HG03565 (cell line): ENCODE results near the gene TMEM132D.

Source experiments
- ATAC-seq: cut with Tn5 transposase; IDR thresholded peaks from one replicate; pipeline ENCODE4 v1.9.1; 2021; ENCODE audit warnings: mild to moderate bottlenecking, moderate library complexity; ENCODE audit not compliant: unreplicated experiment

Gene TMEM132D

GRCh38 chr12:129373746-129374145 is 530.1 kb downstream of the TMEM132D start:
- ATAC-seq: no peak

- ATAC-seq: no peak
These were observed 530.9 kb downstream of the TMEM132D start for GRCh38 chr12:129372876-129373275.

DNA sequence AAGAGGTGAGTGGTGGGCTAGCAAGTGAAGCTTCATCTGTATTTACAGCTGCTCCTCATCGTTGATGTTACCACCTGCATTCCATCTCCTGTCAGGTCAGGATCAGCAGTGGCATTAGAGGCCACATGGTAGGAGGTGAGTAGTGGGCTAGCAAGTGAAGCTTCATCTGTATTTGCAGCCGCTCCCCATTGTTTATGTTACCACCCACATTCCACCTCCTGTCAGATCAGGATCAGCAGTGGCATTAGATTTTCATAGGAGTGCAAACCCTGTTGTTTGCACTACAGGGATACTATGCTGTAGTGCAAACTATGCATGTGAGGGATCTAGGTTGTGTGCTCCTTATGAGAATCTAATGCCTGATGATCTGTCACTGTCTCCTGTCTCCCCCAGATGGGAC is 531.5 kb downstream of the TMEM132D start:
- ATAC-seq: no peak

DNA sequence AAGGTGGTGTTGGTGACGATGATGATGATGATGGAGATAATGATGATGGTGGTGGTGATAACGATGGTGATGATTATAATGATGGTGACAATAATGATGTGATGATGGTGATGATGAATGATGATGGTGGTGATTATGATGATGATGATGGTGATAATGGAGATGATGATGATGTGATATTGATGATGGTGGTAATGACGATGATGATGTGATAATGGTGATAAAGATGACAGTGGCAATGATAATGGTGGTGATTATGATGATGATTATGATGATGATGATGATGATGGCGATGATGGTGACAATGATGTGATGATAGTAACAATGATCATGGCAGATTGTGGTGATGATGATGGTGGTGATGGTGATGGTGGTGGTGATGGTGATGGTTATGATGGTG is 532.6 kb downstream of the TMEM132D start:
- ATAC-seq: no peak

- ATAC-seq: no peak
These were observed 537.2 kb downstream of the TMEM132D start for GRCh38 chr12:129366656-129367055.

DNA sequence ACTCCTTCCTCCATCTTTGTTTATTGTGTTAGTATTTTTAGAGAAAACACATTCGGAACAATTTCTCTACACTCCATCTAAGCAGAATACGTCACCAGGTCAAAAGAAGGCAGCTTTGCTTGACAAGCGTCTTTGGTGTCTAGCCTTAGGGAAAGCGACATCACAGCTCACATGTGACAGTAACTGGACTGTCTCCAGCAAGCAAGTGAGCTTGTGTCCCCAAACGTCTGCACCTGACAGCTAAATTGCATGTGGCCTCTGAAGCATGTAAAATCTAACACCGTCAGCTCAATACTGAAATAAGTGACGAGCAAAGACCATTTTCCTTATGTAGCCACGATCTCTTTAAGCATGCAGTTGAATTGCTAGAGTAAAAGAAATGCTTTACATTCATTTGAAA is 540.8 kb downstream of the TMEM132D start:
- no peak for ATAC-seq

GRCh38 chr12:129357233-129357632 is 546.6 kb downstream of the TMEM132D start:
- ATAC-seq: no peak

DNA sequence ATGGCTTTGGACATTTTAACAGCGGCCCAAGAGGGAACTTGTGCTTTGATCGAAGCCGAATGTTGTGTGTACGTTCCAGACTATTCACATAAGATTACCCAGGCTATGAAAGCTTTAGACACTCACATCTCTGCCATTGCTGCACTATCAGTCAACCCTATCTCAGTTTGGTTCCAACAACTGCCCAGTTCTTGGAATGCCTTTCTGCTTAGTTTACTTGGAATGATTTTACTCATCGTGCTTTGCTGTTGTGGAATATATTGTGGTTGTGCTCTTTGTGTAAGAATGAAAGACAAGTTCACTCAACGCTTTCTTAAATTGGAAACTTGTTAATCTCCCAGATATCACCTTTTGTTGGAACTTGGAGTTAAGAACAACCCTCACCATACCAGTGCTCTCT is 552.3 kb downstream of the TMEM132D start:
- no peak for ATAC-seq

DNA sequence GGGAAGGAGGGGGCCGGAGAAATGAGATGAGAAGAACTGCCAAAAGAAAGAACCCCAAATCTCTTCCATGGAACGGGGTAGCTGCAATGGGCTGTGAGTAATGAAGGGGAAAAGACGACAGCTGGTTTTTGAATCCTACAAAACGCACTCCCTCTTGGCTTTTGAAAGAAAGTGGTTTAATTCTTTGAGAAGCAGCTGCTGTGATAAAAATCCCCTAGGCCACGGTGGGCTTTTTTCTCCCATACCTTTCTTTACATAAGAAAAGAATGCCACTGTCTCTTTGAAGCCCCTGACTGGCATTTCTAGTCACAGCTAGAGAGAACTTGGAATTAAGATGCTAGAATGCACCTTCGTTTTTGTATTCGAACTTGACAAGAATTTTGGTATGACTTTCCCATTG is 564.5 kb downstream of the TMEM132D start:
- ATAC-seq: no peak

- ATAC-seq: no peak
These were observed 566.4 kb downstream of the TMEM132D start for GRCh38 chr12:129337413-129337812.

DNA sequence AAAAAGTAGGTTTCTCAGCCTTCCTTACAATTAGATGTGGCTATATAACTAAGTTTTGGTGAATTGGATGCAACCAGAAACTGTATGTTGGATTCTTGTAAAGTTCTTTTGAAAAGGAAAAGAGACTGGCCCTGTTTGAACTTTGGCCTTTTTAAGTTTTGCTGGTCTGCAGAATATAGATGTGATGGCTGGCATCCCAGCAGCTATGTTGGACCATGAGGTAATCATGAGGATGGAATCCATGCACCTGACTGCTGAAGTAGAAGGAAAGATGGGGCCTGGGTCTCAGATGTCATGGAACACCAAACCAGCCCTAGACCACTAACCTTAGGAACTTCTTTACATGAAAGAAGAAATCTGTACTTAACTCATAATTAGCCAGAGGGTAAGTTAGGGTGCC is 568.1 kb downstream of the TMEM132D start:
- no peak for ATAC-seq

DNA sequence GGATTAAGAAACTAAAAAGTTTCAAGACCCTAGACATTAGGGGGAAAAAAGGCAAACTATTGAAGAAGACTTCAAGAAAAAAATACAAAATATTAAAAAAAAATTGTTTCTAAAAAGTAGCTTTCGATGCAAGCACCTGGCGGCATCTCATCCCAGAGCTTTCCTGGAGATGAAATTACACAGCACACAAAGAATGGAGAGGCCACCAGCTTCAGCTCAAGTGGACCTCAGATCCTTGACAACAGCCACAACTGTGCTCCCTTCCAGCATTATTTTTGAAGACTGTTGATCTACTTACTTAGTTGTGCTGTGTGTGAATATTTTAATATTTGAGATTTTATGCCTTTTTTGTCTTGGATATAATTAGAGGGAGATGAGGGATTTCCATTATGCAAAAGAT is 571.5 kb downstream of the TMEM132D start:
- no peak for ATAC-seq

GRCh38 chr12:129331356-129332085 is 572.3 kb downstream of the TMEM132D start:
- ATAC-seq: no peak

DNA sequence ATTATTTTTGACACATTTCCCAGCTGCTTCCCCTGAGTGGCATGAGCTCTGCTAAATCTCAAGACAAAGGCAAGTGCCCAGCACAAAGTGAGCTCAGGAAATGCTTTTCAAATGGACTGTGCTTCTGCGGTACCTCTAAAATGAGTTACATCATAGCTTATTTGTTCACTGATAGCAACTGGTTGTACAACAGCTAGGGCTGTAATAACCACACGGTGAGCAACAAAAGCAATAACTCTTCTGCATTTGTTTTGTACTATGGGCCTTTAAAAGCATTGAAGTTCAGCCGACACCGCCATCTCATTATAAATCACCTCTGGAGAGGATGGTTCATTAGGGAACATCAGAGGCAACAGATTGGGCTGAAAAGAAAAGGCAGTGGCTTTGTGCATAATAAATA is 575.6 kb downstream of the TMEM132D start:
- ATAC-seq: no peak

- no peak for ATAC-seq
These were observed 578.3 kb downstream of the TMEM132D start for GRCh38 chr12:129325566-129325965.

GRCh38 chr12:129312048-129312447 is 591.8 kb downstream of the TMEM132D start:
- ATAC-seq: no peak

DNA sequence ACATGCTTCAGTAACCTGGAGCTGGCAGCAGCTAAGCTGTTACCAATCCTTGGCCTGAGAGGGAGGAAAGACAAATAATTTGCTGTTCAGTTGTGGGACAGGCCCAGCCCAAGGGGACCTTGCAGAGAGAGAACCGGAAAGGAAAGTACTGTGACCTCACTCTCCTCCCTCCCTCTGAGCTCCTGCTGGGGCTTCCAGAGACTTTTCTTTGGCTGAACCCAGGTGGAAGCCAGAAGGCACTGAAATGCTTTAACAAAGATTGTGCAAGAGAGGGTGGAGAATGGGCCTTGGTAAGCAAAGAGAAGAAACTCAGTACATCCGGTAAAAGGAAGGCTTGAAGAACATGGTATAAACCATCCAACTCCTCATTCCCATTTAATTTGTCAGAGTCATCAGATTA is 593.5 kb downstream of the TMEM132D start:
- ATAC-seq: no peak

DNA sequence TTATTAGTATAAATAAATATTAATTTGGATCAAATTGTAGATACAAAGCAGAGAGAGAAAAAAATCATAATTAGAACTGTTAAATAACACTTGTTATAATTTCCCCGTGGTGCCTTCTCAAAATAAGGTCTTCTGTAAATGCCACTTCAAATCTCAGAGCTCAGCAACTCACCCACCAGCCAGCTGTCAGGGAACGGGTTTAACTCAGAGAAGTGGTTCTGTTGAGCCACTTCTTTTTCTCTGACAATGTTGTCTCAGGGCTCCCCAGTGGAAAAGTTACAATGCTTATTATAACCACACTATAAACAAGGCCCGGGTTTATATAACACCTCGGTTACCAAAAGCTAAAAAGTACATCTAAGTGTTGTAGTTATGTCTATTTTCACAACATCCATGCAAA is 598.0 kb downstream of the TMEM132D start:
- ATAC-seq: no peak

DNA sequence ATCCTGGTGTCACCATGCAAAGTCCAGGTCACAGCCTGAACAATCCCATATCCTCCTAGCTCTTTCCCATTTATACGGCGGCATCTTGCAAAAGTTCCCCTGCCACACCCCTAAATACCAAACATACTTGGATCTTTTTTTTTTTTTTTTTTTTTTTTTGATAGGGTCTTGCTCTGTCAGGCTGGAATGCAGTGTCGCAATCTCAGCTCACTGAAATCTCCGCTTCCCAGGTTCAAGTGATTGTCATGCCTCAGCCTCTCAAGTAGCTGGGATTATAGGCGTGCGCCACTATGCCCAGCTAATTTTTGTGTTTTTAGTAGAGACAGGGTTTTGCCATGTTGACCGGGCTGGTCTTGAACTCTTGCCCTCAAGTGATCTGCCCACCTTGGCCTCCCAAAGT is 599.3 kb downstream of the TMEM132D start:
- no peak for ATAC-seq

GRCh38 chr12:129300011-129300410 is 603.8 kb downstream of the TMEM132D start:
- no peak for ATAC-seq

GRCh38 chr12:129298921-129299320 is 604.9 kb downstream of the TMEM132D start:
- ATAC-seq: no peak

DNA sequence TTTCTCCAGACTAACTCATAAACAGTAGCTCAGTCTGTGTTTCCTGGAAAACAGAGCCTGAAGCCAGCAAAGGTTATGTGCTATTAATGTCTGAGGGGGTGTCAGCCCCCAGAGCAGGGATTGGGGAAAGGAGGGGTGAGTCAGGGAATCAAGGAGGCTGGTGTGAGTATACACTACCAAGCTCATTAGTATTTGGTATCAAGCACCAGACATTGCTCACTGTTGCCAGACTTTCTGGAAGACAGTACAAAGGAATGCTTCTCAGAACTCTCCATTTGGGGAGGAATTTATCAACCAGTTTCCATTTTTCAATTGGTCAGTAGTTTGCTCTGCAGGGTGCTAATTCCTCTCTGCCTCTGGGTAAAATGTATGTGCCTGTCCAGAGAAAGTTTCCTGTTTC is 607.2 kb downstream of the TMEM132D start:
- no peak for ATAC-seq

DNA sequence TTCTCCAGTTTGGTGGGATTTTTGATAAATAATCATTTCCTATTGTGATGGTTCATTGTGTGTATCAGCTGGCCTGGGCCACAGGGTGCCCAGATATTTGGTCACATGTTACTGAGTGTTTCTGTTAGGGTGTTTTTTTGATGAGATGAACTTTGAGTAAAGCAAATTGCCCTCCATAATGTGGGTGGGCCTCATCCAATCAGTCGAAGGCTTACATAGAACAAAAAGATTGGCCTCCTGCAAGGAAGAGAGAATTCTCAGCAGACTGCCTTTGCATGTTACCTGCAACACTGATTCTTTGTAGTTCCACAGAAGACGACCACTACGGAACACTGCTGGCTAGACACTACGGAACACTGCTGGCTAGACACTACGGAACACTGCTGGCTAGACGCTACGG is 609.0 kb downstream of the TMEM132D start:
- no peak for ATAC-seq
